ENCODE measurements around the gene UBE3D. TPM values are rescaled to one million over a fixed set of nuclear protein-coding genes. Genes with fewer than 3 reads are reported as not detected.
A peak's percentile ranks its signal among the peaks of the same experiment; 100 is the strongest.

The UBE3D gene
- total RNA-seq, result 10 to 100 TPM in 1 of 2 donors, 1 to 10 TPM in 1; 9.3 to 11.5 TPM

- Histone ChIP-seq H3K27me3 (no peaks in the 10 kb centered on the region), H3K9me3 (no peaks in the 10 kb centered on the region), H3K36me3 (replicated peaks in 1 of 2; ENCODE audit: insufficient read depth in 1 of 2, low read depth in 2 of 2) (no peaks in the 10 kb centered on the region), H3K27ac (peak within 1 kb of the TSS in 3 of 4 donors; percentile 36 to 66 (median 58)), H3K4me3 (peak within 1 kb of the TSS; percentile 39 to 77), H3K4me1 (peaks cover 29% of the 10 kb centered on the region)
- peak; percentile 90 to 92 (median 91) for DNase-seq
- intact Hi-C loops (cut with DNase I), result no loop called here
- WGBS, 2 donors, result 2 to 43% methylated on average over 3 to 48 of the region's 48 CpGs
- ATAC-seq, result peak; percentile 70
- TF ChIP-seq CTCF (IDR thresholded peaks at IDR 0.05) (peak; percentile 92 to 100 (median 98)), POLR2A (IDR thresholded peaks at IDR 0.05) (peak in 2 of 3 donors; percentile 56 to 62)
Measured at GRCh38 chr6:83065511-83066192, at the start of gene UBE3D. UBE3D (minus strand) TSS chr6:83065841; CDS start chr6:83065718, 123 bp downstream.

- Histone ChIP-seq H3K27ac (no peak overlapping the region), H3K36me3 (replicated peaks in 1 of 2; ENCODE audit: insufficient read depth in 1 of 2, low read depth in 2 of 2) (peaks cover 0 to 10% of the 10 kb centered on the region in 2 donors)
- 88 to 92% methylated on average over 1 of the region's 1 CpG for WGBS, 2 donors
Measured at GRCh38 chr6:83114164-83114563, 48.5 kb upstream of the UBE3D start.

GRCh38 chr6:83113258-83113657 lies 47.6 kb upstream of the UBE3D start:
- whole genome bisulfite sequencing, 2 donors, result 46 to 48% methylated on average over 4 of the region's 4 CpGs
- H3K27ac ChIP-seq, result no peak overlapping the region
- TF ChIP-seq CTCF (IDR thresholded peaks at IDR 0.05) (no peak), POLR2A (IDR thresholded peaks at IDR 0.05) (no peak)
- H3K36me3 ChIP-seq (replicated peaks in 1 of 2; ENCODE audit: insufficient read depth in 1 of 2, low read depth in 2 of 2), result peaks cover 0 to 8% of the 10 kb centered on the region in 2 donors
- no peaks in the 10 kb centered on the region for H3K4me1 ChIP-seq
- ATAC-seq (no peak), DNase-seq (no peak)
- no peaks in the 10 kb centered on the region for H3K9me3 ChIP-seq
- H3K27me3 ChIP-seq, result no peaks in the 10 kb centered on the region
- intact Hi-C loops (cut with DNase I), result no loop called here
- no peak overlapping the region for H3K4me3 ChIP-seq

More at GRCh38 chr6:83114164-83114563, 48.5 kb upstream of the UBE3D start:
- DNase-seq (no peak), ATAC-seq (no peak)
- no peak overlapping the region for H3K4me3 ChIP-seq
- no peaks in the 10 kb centered on the region for H3K4me1 ChIP-seq
- no peaks in the 10 kb centered on the region for H3K9me3 ChIP-seq
- no peaks in the 10 kb centered on the region for H3K27me3 ChIP-seq
- intact Hi-C loops (cut with DNase I), result no loop called here
- TF ChIP-seq CTCF (IDR thresholded peaks at IDR 0.05), result no peak

GRCh38 chr6:83108378-83108777 lies 42.7 kb upstream of the UBE3D start:
- ATAC-seq, result no peak
- TF ChIP-seq POLR2A (IDR thresholded peaks at IDR 0.05) (no peak), CTCF (IDR thresholded peaks at IDR 0.05) (no peak)
- no peaks in the 10 kb centered on the region for H3K9me3 ChIP-seq
- WGBS, 2 donors, result 100% methylated on average over 1 of the region's 1 CpG
- no peaks in the 10 kb centered on the region for H3K27me3 ChIP-seq
- no peaks in the 10 kb centered on the region for H3K4me1 ChIP-seq
- H3K4me3 ChIP-seq, result no peak overlapping the region
- no peak for DNase-seq
- H3K27ac ChIP-seq, result no peak overlapping the region
- intact Hi-C loops (cut with DNase I), result no loop called here
- H3K36me3 ChIP-seq (replicated peaks in 1 of 2; ENCODE audit: insufficient read depth in 1 of 2, low read depth in 2 of 2), result peaks cover 0 to 8% of the 10 kb centered on the region in 2 donors

GRCh38 chr6:83098589-83098988 lies 32.9 kb upstream of the UBE3D start:
- Histone ChIP-seq H3K4me3 (no peak overlapping the region), H3K27me3 (no peaks in the 10 kb centered on the region), H3K36me3 (replicated peaks in 1 of 2; ENCODE audit: insufficient read depth in 1 of 2, low read depth in 2 of 2) (peaks cover 0 to 3% of the 10 kb centered on the region in 2 donors), H3K27ac (no peak overlapping the region), H3K9me3 (no peaks in the 10 kb centered on the region), H3K4me1 (no peaks in the 10 kb centered on the region)
- 73 to 85% methylated on average over 3 of the region's 3 CpGs for whole genome bisulfite sequencing, 2 donors
- ATAC-seq, result no peak
- no peak for DNase-seq
- intact Hi-C loops (cut with DNase I), result no loop called here
- no peak for TF ChIP-seq POLR2A (IDR thresholded peaks at IDR 0.05)
- no peak for TF ChIP-seq CTCF (IDR thresholded peaks at IDR 0.05)
